Mesothelial cell of epicardium (in vitro differentiated cells): ENCODE data around the gene GUCA1A. TPM values are rescaled to one million over a fixed set of nuclear protein-coding genes. Genes with fewer than 3 reads are reported as not detected.
A peak's percentile ranks its signal among the peaks of the same experiment; 100 is the strongest.

Experiments used
- DNase-seq, 2 experiments: peaks; one replicate each; pipeline ENCODE4 v3.0.0; 2021; ENCODE audit warnings: low spot score in 2 of 2; ENCODE audit not compliant: unreplicated experiment in 2 of 2
- H3K27ac Mint-ChIP-seq: 2 replicates; pipeline ENCODE4 v1.8.0; 2021; ENCODE audit warnings: mixed read lengths
- H3K27me3 Mint-ChIP-seq: 2 replicates; pipeline ENCODE4 v1.8.0; 2021; ENCODE audit warnings: low read depth, mixed read lengths
- H3K36me3 Mint-ChIP-seq: 2 replicates; pipeline ENCODE4 v1.8.0; 2021; ENCODE audit warnings: mixed read lengths
- H3K4me1 Mint-ChIP-seq: 2 replicates; pipeline ENCODE4 v1.8.0; 2021; ENCODE audit warnings: mixed read lengths
- H3K4me3 Mint-ChIP-seq: 2 replicates; pipeline ENCODE4 v1.8.0; 2021; ENCODE audit warnings: mild to moderate bottlenecking, moderate library complexity, mixed read lengths
- H3K9me3 Mint-ChIP-seq: 2 replicates; pipeline ENCODE4 v1.8.0; 2021; ENCODE audit warnings: mixed read lengths
- total RNA-seq: library from RNA; stranded (reverse); gene quantifications from 3 replicates; pipeline ENCODE4 v1.2.1, GENCODE V29; 2021
- TF ChIP-seq, protein P1 (sequence below): fragments of 200-600 bp; sonication (generic); IDR thresholded peaks from one replicate; pipeline ENCODE4 v1.5.0; 2021; ENCODE audit warnings: antibody characterized with exemption; ENCODE audit not compliant: unreplicated experiment

The GUCA1A gene
- total RNA-seq, 1 donor from 2014 or later = 0.92 TPM

DNA sequence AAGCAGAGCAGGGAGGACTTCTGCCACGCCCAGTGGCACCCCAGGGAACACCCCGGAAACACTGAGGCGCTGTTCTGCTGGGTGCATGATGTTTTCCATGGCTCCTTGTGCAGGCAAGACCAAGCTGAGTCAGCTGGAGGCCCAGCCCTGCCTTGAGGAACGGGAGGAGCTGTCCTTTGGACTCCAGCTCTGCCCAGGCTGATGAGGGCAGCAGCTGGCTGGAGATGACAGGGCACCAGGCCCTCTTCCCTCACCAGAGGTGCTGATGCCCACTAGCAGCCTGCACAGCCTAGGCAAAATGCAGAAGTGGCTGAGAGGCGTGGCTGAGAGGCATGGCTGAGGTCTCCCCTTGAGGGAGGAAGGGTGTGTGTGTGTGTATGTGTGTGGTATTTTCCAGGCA, 33.1 kb upstream of the GUCA1A start:
- TF ChIP-seq, protein P1, sequence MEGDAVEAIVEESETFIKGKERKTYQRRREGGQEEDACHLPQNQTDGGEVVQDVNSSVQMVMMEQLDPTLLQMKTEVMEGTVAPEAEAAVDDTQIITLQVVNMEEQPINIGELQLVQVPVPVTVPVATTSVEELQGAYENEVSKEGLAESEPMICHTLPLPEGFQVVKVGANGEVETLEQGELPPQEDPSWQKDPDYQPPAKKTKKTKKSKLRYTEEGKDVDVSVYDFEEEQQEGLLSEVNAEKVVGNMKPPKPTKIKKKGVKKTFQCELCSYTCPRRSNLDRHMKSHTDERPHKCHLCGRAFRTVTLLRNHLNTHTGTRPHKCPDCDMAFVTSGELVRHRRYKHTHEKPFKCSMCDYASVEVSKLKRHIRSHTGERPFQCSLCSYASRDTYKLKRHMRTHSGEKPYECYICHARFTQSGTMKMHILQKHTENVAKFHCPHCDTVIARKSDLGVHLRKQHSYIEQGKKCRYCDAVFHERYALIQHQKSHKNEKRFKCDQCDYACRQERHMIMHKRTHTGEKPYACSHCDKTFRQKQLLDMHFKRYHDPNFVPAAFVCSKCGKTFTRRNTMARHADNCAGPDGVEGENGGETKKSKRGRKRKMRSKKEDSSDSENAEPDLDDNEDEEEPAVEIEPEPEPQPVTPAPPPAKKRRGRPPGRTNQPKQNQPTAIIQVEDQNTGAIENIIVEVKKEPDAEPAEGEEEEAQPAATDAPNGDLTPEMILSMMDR = no peak
- Mint-ChIP-seq H3K4me1 (peaks cover 50% of the 10 kb centered on the region), H3K9me3 (no peaks in the 10 kb centered on the region), H3K36me3 (no peaks in the 10 kb centered on the region), H3K4me3 (peak overlapping the region; percentile 88), H3K27ac (peak overlapping the region; percentile 100), H3K27me3 (peaks cover 2% of the 10 kb centered on the region)
- DNase-seq = no peak

DNA sequence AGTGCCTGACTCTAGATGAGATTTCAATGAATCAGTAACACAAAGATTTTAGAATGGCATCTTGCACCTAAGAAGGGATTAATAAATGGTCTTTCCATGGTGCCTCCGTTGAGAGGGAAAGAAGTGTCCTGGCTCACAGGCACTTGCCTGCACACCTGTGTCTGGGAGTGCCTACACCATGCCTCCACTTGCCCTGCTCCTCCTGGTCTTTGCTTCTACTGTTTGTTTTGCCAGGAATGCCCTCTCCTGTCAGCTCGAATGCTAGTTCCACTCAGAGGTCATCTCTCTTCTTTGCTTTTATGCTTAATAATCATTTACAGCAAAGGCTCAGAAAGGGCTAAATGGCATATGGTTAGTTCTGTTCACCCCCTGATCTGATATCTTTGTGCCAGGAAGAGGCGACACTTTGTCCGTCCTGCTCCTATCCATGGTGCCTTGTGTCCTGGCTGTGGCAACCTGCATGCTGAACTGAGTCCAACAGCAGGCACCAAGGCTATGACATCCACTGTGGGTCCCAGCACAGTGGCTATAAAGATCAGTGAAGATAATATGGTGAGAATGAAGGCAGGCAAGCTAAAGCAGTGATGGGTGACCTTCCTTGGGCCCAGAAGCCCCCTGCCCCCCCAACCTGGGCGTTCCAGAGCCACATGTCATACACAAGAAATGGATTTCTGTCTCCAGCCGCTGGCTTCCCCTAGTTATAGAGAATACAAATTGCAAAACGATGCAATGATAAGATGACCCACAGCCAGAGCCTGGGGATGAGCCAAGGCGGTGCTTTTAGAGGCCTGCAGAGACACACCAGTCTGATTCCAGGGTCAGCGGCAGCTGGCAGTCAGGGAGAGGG, 32.2 kb upstream of the GUCA1A start:
- peak overlapping the region; percentile 88 for H3K4me3 Mint-ChIP-seq
- TF ChIP-seq, protein P1 = no peak
- H3K27ac Mint-ChIP-seq = peak overlapping the region; percentile 100
- no peaks in the 10 kb centered on the region for H3K36me3 Mint-ChIP-seq
- peaks cover 50% of the 10 kb centered on the region for H3K4me1 Mint-ChIP-seq
- peaks cover 2% of the 10 kb centered on the region for H3K27me3 Mint-ChIP-seq
- no peak for DNase-seq
- H3K9me3 Mint-ChIP-seq = no peaks in the 10 kb centered on the region

DNA sequence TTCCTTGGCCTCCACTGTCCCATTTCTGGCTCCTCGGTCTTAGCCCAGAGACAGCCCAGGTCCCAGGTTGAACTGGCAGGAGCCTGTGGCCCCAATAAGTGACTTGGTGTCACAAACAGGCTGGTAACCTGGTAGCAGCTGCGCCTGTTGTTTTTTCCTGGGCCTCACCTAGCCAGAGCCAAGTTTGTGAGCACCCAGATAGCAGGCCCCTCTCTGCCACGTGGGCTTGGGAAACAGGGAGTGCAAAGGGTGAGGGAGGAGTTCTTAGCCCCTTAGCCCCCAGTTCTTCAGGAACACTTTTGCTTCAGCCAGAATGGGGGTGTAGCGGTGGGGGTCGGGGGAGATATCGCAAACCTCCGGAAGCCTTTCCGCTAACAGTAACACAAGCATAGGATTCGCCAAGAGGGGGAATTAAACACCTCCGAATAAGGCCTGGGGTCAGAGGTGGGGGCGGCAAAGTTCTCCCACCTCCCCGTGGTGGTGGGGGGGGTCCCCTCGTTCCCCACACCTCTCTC, 31.5 kb upstream of the GUCA1A start:
- H3K36me3 Mint-ChIP-seq = no peaks in the 10 kb centered on the region
- H3K4me3 Mint-ChIP-seq = peak overlapping the region; percentile 88
- H3K9me3 Mint-ChIP-seq = no peaks in the 10 kb centered on the region
- TF ChIP-seq, protein P1 = no peak
- peak overlapping the region; percentile 100 for H3K27ac Mint-ChIP-seq
- H3K27me3 Mint-ChIP-seq = peaks cover 2% of the 10 kb centered on the region
- DNase-seq = peak in 1 of 2 experiments; percentile 43
- peaks cover 46% of the 10 kb centered on the region for H3K4me1 Mint-ChIP-seq

DNA sequence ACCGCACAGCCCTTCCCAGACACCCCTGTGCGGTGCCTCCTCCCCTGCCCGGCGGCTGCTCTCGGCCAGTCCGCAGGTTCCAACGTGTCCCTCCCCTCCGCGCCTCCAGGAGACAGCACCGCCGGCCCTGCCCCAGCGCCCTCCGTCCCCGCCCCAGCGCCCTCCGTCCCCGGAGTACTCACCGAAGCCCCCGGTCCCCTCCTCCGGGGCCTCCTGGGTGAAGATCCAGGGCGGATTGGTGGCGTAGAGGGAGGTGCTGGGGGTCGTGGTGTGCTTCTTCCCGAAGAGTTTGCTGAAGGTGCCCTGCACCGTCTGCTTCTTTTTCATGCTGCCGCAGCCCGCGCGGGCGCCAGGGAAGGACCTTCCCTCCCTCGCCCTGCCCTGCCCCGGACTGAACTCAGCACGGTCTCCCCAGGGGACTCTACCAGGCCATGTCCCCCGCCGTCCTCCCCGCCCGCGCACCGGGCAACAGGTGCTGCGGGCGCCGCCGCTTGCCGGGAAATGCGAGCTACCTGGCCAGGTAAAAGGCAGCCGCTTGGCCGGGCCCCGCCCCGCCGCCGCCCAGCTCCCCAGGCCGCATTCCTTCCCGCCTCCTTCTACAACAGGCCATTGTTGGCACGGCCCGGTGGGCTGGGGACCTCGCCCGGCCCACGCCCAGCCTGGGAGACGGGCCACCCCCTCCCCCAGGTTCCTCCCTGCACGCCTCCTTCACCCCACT, 30.9 kb upstream of the GUCA1A start, which contains the start of gene C6orf132:
C6orf132 (minus strand) TSS at position 503 of the 718 bp plus-strand sequence; CDS start at position 327, 176 bp downstream.
- Mint-ChIP-seq H3K27me3 (peaks cover 2% of the 10 kb centered on the region), H3K36me3 (no peaks in the 10 kb centered on the region), H3K4me1 (peaks cover 40% of the 10 kb centered on the region), H3K9me3 (no peaks in the 10 kb centered on the region), H3K27ac (peak within 1 kb of the TSS; percentile 100), H3K4me3 (peak within 1 kb of the TSS; percentile 88)
- TF ChIP-seq, protein P1 = no peak
- peak; percentile 53 to 73 for DNase-seq

DNA sequence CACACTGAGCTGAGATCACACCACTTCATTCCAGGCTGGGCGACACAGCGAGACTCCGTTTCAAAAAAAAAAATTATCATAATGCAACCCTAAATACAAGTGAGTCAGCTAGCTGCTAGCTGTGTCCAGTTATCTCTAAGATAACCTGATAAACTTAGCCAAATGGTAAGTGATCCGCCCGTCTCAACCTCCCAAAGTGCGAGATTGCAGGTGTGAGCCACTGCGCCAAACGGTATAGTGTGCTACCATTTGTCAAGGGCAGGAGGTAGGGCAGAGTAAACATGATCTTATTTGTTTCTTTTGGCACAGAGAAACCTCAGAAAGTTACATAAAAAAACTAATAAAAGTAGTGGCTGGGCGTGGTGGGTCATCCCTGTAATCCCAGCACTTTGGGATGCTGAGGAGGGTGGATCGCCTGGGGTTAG, 26.0 kb upstream of the GUCA1A start:
- no peak for DNase-seq
- Mint-ChIP-seq H3K4me3 (no peak overlapping the region), H3K9me3 (no peaks in the 10 kb centered on the region), H3K27ac (no peak overlapping the region), H3K27me3 (peaks cover 2% of the 10 kb centered on the region), H3K4me1 (peaks cover 5% of the 10 kb centered on the region), H3K36me3 (peaks cover 2% of the 10 kb centered on the region)
- TF ChIP-seq, protein P1 = no peak
